Measurements from ENCODE around the gene LCE2A.
"Not testable (repeated sequence)": the region's sequence is repeated elsewhere in the genome, so short reads cannot be mapped to it uniquely, and the experiment has no call there.

LCE2A gene

DNA sequence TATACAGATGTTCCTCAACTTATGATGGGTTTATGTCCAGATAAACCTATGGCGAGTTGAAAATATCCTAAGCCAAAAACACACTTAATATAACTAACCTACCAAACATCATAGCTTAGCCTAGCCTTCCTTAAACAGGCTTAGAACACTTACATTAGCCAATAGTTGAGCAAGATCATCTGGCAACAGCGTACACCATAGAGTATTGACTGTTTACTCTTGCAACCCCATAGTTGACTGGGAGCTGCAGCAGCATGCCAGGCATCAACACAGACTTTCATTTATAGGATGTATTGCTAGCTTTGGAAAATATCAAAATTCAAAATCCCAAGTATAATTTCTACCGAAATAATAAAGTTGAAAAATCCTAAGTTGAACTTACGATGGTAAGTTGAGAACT, 40.5 kb upstream of the LCE2A start:
- TF ChIP-seq, protein P1, sequence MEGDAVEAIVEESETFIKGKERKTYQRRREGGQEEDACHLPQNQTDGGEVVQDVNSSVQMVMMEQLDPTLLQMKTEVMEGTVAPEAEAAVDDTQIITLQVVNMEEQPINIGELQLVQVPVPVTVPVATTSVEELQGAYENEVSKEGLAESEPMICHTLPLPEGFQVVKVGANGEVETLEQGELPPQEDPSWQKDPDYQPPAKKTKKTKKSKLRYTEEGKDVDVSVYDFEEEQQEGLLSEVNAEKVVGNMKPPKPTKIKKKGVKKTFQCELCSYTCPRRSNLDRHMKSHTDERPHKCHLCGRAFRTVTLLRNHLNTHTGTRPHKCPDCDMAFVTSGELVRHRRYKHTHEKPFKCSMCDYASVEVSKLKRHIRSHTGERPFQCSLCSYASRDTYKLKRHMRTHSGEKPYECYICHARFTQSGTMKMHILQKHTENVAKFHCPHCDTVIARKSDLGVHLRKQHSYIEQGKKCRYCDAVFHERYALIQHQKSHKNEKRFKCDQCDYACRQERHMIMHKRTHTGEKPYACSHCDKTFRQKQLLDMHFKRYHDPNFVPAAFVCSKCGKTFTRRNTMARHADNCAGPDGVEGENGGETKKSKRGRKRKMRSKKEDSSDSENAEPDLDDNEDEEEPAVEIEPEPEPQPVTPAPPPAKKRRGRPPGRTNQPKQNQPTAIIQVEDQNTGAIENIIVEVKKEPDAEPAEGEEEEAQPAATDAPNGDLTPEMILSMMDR (conservative IDR thresholded peaks at IDR 0.05; ENCODE audit: low read length), result no peak
- no peak for TF ChIP-seq EZH2phosphoT487 (IDR thresholded peaks at IDR 0.05; ENCODE audit: borderline replicate concordance)
- Histone ChIP-seq H3K9me3 (ENCODE audit: insufficient read depth, low read depth, low read length) (no peaks in the 10 kb centered on the region), H3K79me2 (ENCODE audit: insufficient read depth, low read length) (no peaks in the 10 kb centered on the region), H3K4me3 (ENCODE audit: low read length, poor library complexity, severe bottlenecking) (no peak overlapping the region), H3F3A (ENCODE audit: low read depth) (no peaks in the 10 kb centered on the region), H3K9ac (ENCODE audit: low read depth, low read length, poor library complexity, severe bottlenecking) (no peak overlapping the region), H4K20me1 (ENCODE audit: insufficient read depth, low read length, poor library complexity, severe bottlenecking) (no peaks in the 10 kb centered on the region), H3K9me2 (replicated peaks; ENCODE audit: low read depth, low read length) (no peaks in the 10 kb centered on the region), H2AFZ (ENCODE audit: low read length) (no peak overlapping the region), H3K4me1 (ENCODE audit: insufficient read depth, low read length, poor library complexity, severe bottlenecking) (peaks cover 4% of the 10 kb centered on the region), H3K27me3 (ENCODE audit: insufficient read depth, low read length, poor library complexity, severe bottlenecking) (no peaks in the 10 kb centered on the region), H3K4me2 (ENCODE audit: low read depth, low read length, poor library complexity, severe bottlenecking) (no peak overlapping the region), H3K36me3 (ENCODE audit: insufficient read depth, low read length) (no peaks in the 10 kb centered on the region)

DNA sequence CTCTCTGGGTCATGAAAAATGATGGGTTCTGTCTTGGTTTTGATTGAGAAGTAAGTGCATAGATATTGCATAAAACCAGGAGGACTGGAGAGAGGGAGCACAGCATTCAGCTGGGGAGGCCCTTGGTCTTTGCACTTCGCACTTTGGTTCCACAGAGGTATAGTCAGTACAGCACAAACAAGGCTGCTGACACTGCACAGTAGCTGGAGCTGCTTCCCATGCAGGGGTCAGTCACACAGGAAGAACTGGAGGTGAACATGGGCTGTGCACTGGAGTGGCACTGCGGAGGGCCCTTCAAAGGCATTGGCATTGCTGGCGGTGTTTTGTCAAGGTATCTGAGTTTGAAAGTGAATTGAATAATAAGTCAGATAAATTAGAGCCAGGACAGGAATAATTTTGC, 39.5 kb upstream of the LCE2A start:
- peaks cover 3% of the 10 kb centered on the region for H3K4me1 ChIP-seq (ENCODE audit: insufficient read depth, low read length, poor library complexity, severe bottlenecking)

DNA sequence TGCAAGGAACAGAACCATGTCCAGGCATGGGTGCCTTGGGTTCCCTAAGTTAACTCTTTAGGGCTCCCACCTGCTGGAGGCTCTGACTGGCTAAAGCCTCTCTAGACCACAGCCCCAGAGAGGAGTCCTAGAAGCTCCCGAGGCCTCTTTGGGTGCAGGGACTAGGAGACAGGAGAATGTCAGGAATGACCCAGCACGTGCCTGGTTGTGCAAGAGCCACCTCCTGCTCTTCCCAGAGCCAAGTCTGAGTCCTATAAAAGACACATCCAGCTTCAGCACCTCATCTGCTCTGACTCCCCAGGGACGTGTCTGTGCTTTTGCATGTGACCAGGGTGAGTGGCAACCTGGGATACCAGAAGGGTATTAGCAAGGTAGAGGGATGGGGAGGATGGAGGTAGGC, 35.0 kb upstream of the LCE2A start, which contains the start of gene LCE2D:
LCE2D (plus strand) TSS at position 283 of the 400 bp plus-strand sequence. CDS start 726 bp downstream, outside the sequence.
- no peaks in the 10 kb centered on the region for H3K4me1 ChIP-seq (ENCODE audit: insufficient read depth, low read length, poor library complexity, severe bottlenecking)
- H3K9ac ChIP-seq (ENCODE audit: low read depth, low read length, poor library complexity, severe bottlenecking), result no peak within 1 kb of the TSS
- H3F3A ChIP-seq (ENCODE audit: low read depth), result no peaks in the 10 kb centered on the region
- TF ChIP-seq EZH2phosphoT487 (IDR thresholded peaks at IDR 0.05; ENCODE audit: borderline replicate concordance), result no peak
- TF ChIP-seq, protein P1 (conservative IDR thresholded peaks at IDR 0.05; ENCODE audit: low read length), result no peak
- no peak within 1 kb of the TSS for H2AFZ ChIP-seq (ENCODE audit: low read length)
- no peaks in the 10 kb centered on the region for H3K27me3 ChIP-seq (ENCODE audit: insufficient read depth, low read length, poor library complexity, severe bottlenecking)
- H3K4me3 ChIP-seq (ENCODE audit: low read length, poor library complexity, severe bottlenecking), result no peak within 1 kb of the TSS
- H3K4me2 ChIP-seq (ENCODE audit: low read depth, low read length, poor library complexity, severe bottlenecking), result no peak within 1 kb of the TSS
- no peaks in the 10 kb centered on the region for H3K79me2 ChIP-seq (ENCODE audit: insufficient read depth, low read length)
- no peaks in the 10 kb centered on the region for H3K9me2 ChIP-seq (replicated peaks; ENCODE audit: low read depth, low read length)
- no peaks in the 10 kb centered on the region for H4K20me1 ChIP-seq (ENCODE audit: insufficient read depth, low read length, poor library complexity, severe bottlenecking)
- no peaks in the 10 kb centered on the region for H3K36me3 ChIP-seq (ENCODE audit: insufficient read depth, low read length)
- no peaks in the 10 kb centered on the region for H3K9me3 ChIP-seq (ENCODE audit: insufficient read depth, low read depth, low read length)

More for the DNA sequence above, 39.5 kb upstream of the LCE2A start:
- Histone ChIP-seq H3K4me2 (ENCODE audit: low read depth, low read length, poor library complexity, severe bottlenecking) (no peak overlapping the region), H3K9ac (ENCODE audit: low read depth, low read length, poor library complexity, severe bottlenecking) (no peak overlapping the region), H3F3A (ENCODE audit: low read depth) (no peaks in the 10 kb centered on the region), H2AFZ (ENCODE audit: low read length) (no peak overlapping the region), H4K20me1 (ENCODE audit: insufficient read depth, low read length, poor library complexity, severe bottlenecking) (no peaks in the 10 kb centered on the region), H3K9me2 (replicated peaks; ENCODE audit: low read depth, low read length) (no peaks in the 10 kb centered on the region), H3K79me2 (ENCODE audit: insufficient read depth, low read length) (no peaks in the 10 kb centered on the region), H3K9me3 (ENCODE audit: insufficient read depth, low read depth, low read length) (no peaks in the 10 kb centered on the region), H3K36me3 (ENCODE audit: insufficient read depth, low read length) (no peaks in the 10 kb centered on the region), H3K27me3 (ENCODE audit: insufficient read depth, low read length, poor library complexity, severe bottlenecking) (no peaks in the 10 kb centered on the region), H3K4me3 (ENCODE audit: low read length, poor library complexity, severe bottlenecking) (no peak overlapping the region)
- TF ChIP-seq EZH2phosphoT487 (IDR thresholded peaks at IDR 0.05; ENCODE audit: borderline replicate concordance), result no peak
- TF ChIP-seq, protein P1 (conservative IDR thresholded peaks at IDR 0.05; ENCODE audit: low read length), result no peak

DNA sequence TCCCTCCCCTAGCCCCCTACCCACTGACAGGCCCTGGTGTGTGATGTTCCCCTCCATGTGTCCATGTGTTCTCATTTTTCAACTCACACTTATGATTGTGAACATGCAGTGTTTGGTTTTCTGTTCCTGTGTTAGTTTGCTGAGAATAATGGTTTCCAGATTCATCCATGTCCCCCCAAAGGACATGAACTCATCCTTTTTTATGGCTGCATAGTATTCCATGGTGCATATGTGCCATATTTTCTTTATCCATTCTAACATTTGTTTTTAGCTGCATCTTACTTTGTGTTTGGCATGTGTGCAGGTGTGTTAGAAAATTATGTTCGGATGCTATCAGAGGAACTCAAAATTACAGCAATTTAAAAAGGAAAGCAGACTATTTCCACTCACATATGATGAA, 32.0 kb upstream of the LCE2A start:
- not testable (repeated sequence) for H3K4me3 ChIP-seq (ENCODE audit: low read length, poor library complexity, severe bottlenecking); H3K4me2 ChIP-seq (ENCODE audit: low read depth, low read length, poor library complexity, severe bottlenecking); H3K9me3 ChIP-seq (ENCODE audit: insufficient read depth, low read depth, low read length); H3K36me3 ChIP-seq (ENCODE audit: insufficient read depth, low read length); H3K9me2 ChIP-seq (replicated peaks; ENCODE audit: low read depth, low read length); H4K20me1 ChIP-seq (ENCODE audit: insufficient read depth, low read length, poor library complexity, severe bottlenecking); H2AFZ ChIP-seq (ENCODE audit: low read length); H3K79me2 ChIP-seq (ENCODE audit: insufficient read depth, low read length); H3K9ac ChIP-seq (ENCODE audit: low read depth, low read length, poor library complexity, severe bottlenecking); H3K4me1 ChIP-seq (ENCODE audit: insufficient read depth, low read length, poor library complexity, severe bottlenecking); H3K27me3 ChIP-seq (ENCODE audit: insufficient read depth, low read length, poor library complexity, severe bottlenecking); H3F3A ChIP-seq (ENCODE audit: low read depth)

All from Loucy (cell line).